GM19395 (cell line): ENCODE measurements around the gene GAL3ST1.
"Not testable (repeated sequence)": the region's sequence is repeated elsewhere in the genome, so short reads cannot be mapped to it uniquely, and the experiment has no call there.

Experiments used
- ATAC-seq: cut with Tn5 transposase; IDR thresholded peaks from one replicate; pipeline ENCODE4 v1.9.1; 2021; ENCODE audit warnings: mild to moderate bottlenecking, moderate library complexity; ENCODE audit not compliant: unreplicated experiment

GAL3ST1 gene

GRCh38 chr22:30574095-30574981, at the start of gene GAL3ST1:
Gene GAL3ST1, minus strand, starts transcription at chr22:30574665. Its CDS starts 17,273 bp downstream, at chr22:30557392.
- no peak for ATAC-seq

GRCh38 chr22:30619909-30620308, 45.4 kb upstream of the GAL3ST1 start:
- ATAC-seq = not testable (repeated sequence)

GRCh38 chr22:30617819-30618218, 43.4 kb upstream of the GAL3ST1 start:
- ATAC-seq = no peak

GRCh38 chr22:30615543-30615954, 41.1 kb upstream of the GAL3ST1 start:
- ATAC-seq = no peak

DNA sequence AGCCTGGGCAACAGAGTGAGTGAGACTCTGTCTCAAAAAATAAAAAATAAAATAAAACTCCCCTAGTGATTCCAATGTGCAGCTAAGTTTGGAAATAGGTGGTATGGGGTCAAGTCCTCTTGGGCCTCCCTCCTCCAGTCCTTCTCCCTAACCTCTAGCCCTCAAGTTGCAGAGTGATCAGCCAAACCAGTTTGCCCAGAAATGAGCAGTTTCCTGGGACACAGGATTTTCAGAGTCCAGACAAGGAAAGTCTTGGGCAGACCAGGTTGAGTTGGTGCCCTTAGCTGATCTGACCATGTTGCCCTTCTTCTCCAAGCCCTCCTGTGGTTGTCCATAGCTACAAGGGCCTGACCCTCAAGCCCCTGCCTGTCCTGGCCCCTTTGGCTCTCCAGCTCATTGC, 40.4 kb upstream of the GAL3ST1 start:
- ATAC-seq = no peak

- no peak for ATAC-seq
These were observed 39.8 kb upstream of the GAL3ST1 start for GRCh38 chr22:30614268-30614667.

DNA sequence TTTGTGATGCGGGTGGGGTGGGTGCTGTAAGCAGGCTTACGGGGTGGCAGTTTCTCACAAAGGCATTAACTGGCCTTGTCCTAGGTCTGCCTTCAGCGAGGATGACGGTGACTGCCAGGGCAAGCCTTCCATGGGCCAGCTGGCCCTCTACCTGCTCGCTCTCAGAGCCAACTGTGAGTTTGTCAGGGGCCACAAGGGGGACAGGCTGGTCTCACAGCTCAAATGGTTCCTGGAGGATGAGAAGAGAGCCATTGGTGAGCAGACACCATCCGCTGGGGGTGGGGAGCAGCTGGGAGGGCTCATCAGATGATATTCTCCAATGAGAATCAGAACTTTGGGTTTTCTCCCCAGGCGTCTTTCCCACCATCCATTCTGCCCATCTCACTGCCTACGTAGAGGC, 38.3 kb upstream of the GAL3ST1 start:
- no peak for ATAC-seq

DNA sequence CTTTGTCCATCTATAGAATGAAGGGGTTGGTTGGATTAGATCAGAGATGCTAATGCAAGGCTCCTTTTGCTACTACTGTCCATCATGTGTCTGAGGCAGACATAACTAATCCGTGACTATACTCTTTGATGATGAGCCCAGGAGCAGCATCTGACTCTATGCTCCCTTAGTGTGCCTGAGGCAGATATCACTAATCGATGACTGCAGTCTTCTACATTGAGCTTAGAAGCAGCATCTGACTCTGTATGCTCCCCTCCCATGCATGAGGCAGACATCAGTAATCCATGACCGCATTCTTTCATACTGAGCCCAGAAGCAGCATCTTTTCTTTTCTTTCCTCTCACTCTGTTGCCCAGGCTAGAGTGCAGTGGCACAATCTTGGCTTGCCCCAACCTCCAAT, 36.7 kb upstream of the GAL3ST1 start:
- ATAC-seq = no peak

GRCh38 chr22:30610299-30610698, 35.8 kb upstream of the GAL3ST1 start:
- no peak for ATAC-seq

GRCh38 chr22:30609260-30610185, 35.1 kb upstream of the GAL3ST1 start:
- peak; percentile 59 for ATAC-seq

DNA sequence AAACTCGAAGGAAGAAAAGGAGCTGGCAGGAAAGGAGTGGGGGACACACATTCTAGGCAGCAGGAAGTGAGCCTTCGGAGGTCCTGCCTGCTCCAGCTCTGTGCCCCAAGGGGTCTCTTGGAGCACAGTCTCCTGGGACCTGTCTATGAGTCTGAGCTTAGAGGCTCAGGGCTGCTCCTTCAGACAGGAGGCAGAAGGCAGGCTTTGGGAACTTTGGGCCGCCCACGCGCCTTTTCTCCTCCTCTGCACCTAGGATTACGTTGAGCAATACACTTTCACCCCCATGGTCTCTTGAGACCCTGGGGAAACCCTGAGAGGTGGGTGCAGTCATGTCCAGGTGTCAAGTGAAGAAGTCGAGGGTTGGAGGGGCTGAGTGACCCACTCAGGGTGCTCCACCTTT, 33.5 kb upstream of the GAL3ST1 start:
- ATAC-seq = no peak

- ATAC-seq = no peak
These were observed 33.0 kb upstream of the GAL3ST1 start for GRCh38 chr22:30607300-30607930.

DNA sequence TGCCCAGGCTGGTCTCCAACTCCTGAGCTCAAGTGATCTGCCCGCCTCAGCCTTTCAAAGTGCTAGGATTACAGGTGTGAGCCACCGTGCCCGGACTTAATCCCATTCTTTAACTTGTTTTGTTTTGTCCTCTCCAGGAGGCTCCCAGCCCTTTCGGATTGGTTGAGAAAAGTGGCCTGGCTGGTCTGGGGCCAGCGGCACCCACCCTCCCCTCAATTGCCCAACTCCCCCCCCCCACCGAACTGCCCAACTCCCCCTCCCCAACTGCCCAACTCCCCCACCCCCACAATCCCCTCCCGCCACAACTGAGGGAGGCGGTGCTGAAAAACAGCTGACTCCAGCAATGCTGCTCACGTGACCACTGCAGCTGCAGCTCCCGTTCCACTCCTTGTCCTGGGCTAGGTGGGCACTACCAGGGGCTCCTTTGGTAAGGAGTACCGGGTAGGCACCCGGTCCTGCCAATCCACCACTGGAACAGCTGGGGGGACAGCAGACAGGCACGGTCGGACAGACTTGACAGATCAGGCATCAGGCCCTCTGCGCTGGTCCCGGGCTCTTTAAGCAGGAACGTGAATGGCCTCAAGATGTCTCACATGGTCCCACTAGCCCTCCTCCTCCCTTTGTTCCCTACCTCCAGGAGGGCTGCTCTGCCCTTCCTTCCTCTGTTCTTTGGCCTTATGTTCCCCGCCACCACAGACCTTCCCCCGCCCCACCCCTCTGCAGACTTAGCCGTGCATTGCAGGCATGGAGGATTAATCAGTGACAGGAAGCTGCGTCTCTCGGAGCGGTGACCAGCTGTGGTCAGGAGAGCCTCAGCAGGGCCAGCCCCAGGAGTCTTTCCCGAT, 32.2 kb upstream of the GAL3ST1 start, which contains the start of gene TCN2:
Gene TCN2, plus strand, starts transcription at position 720 of the 845 bp plus-strand sequence. CDS start 158 bp downstream, outside the sequence.
- ATAC-seq = no peak

DNA sequence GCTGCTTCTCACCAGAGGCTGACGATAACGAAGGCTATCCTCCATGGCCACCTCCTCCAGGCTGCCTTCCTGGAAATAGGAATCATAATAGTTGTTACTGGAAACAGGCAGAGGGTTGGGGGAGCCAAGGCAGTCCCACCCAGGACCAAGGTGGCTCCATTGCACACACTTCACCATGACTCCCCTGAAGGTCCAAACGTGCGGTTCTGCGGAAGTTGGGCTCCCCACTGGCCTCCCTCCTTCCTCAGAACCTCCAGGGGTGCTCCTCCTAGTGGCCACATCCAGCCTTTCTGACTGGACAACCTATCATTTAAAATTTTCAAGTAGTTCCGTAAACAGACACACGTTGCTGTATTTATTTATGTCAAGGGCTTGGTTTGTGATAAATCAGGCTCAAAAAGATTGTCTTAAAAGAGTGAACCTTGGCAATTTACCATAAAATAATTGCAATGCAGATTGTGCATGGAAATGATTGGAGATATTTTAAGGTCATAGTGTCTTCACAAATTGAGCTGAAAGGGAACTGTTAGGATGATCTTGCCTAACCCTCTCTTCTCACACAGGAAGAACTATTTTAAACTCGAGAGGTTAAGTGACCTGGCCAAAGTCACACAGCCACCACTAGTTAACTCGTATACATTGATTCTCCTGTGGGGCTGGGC, 31.1 kb upstream of the GAL3ST1 start:
- ATAC-seq = no peak

DNA sequence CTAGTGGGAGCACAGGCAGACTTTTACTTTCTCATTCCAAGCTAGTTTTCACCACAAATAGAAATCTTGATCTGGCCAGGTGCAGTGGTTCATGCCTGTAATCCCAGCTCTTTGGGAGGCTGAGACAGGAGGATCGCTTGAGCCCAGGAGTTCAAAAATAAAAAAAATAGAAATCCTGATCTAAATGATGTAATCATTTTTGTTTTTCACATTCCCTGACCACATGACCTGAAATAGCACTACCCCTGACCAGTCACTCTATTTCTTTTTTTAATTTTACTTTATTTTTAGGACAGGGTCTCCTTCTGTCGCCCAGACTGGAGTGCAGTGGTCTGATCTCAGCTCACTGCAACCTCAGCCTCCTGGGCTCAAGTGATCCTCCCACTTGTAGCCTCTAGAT, 30.3 kb upstream of the GAL3ST1 start:
- ATAC-seq = no peak

GRCh38 chr22:30603801-30604200, 29.3 kb upstream of the GAL3ST1 start:
- no peak for ATAC-seq

GRCh38 chr22:30602049-30602448, 27.6 kb upstream of the GAL3ST1 start:
- no peak for ATAC-seq

- ATAC-seq = no peak
These were observed 27.0 kb upstream of the GAL3ST1 start for GRCh38 chr22:30601464-30601863.

DNA sequence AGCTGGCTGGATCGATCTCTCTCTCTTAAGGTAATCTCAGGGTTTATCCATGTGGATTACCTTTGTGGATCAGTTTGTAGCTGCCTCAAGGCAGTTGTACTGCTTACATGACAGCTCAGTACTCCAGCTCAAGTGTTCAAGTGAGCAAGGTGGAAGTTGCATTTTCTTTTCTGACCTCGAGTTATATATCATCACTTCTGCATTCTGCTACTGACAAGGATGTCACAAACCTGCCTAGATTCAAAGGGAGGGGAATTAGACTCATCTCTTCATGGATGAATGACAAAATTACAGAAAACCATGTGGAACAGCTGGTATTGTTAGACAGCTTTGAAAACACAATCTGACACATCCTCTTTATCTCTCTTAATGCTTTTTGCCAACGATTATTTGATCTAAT, 26.5 kb upstream of the GAL3ST1 start:
- no peak for ATAC-seq

GRCh38 chr22:30598986-30599385, 24.5 kb upstream of the GAL3ST1 start:
- no peak for ATAC-seq
